K562 (cell line): ENCODE results near the gene MED22. TPM values are rescaled to one million over a fixed set of nuclear protein-coding genes. Genes with fewer than 3 reads are reported as not detected.

Source experiments
- ATAC-seq: fragments of 200-7000 bp; cut with Tn5 transposase; 3 replicates; pipeline ENCODE4 v1.9.1; 2020; ENCODE audit warnings: moderate library complexity
- BruUV-seq: library from RNA; stranded (reverse); fragments of 400-500 nt; replicated peaks from 2 replicates; lab custom pipeline; 2021; lab: Mats Ljungman, UMichigan
- CTCF ChIA-PET: fragments of 300-600 bp; formaldehyde crosslinking; extraction: SDS; loops from one replicate; lab custom pipeline; 2021; ENCODE audit warnings: low intra/inter-chr PET ratio; lab: Yijun Ruan, JAX
- POLR2A ChIA-PET: fragments of 300-600, 350-650 bp; sonication (Branson Sonifier 250); formaldehyde crosslinking; extraction: SDS; loops from one replicate; lab custom pipeline; 2021; ENCODE audit warnings: antibody characterized with exemption, inconsistent platforms; lab: Yijun Ruan, JAX
- DNase-seq, 4 experiments: peaks; one replicate each; pipeline versions ENCODE4 v3.0.0 to v3.0.0-alpha.2; 2011 to 2018; ENCODE audit warnings: low spot score in 3 of 4, mixed read lengths in 3 of 4; ENCODE audit errors: extremely low read depth in 1 of 4
- FAIRE-seq: peaks from 2 replicates; lab custom pipeline; 2011; peaks lifted over from hg19 to GRCh38; lab: Jason Lieb, UNC
- H2AFZ ChIP-seq: 2 replicates; pipeline ENCODE4 v1.6.0; 2011; ENCODE audit warnings: low read depth, low read length, control low read depth, inconsistent platforms
- H3K27ac ChIP-seq: fragments of 200-600 bp; 3 replicates; pipeline ENCODE4 v1.8.0; 2011; ENCODE audit warnings: low read depth, mild to moderate bottlenecking, control low read depth, inconsistent platforms, low read length, moderate library complexity, mixed read lengths; ENCODE audit errors: extremely low read depth
- H3K27me3 ChIP-seq, 2 experiments: fragments of 300-600 bp in 1 of 2; 2 replicates in 1 of 2; 3 replicates in 1 of 2; pipeline versions ENCODE4 v1.6.0 to v1.8.0; 2011; ENCODE audit warnings: inconsistent platforms in 2 of 2, low read length in 2 of 2, mild to moderate bottlenecking in 1 of 2, mixed read lengths in 1 of 2, moderate library complexity in 1 of 2; ENCODE audit not compliant: control insufficient read depth in 2 of 2, insufficient read depth in 2 of 2
- H3K36me3 ChIP-seq: fragments of 300-600 bp; 3 replicates; pipeline ENCODE4 v1.8.0; 2011; ENCODE audit warnings: mild to moderate bottlenecking, low read length, inconsistent platforms; ENCODE audit not compliant: control insufficient read depth, insufficient read depth
- H3K4me1 ChIP-seq, 2 experiments: fragments of 200-600 bp in 1 of 2; replicated peaks in 1 of 2; 2 replicates in 1 of 2; 3 replicates in 1 of 2; pipeline versions ENCODE4 v1.5.1 to v1.8.0; 2011; ENCODE audit warnings: inconsistent platforms in 2 of 2, low read length in 2 of 2, mild to moderate bottlenecking in 1 of 2, mixed read lengths in 1 of 2, moderate library complexity in 1 of 2; ENCODE audit not compliant: control insufficient read depth in 2 of 2, insufficient read depth in 2 of 2
- H3K4me2 ChIP-seq: 2 replicates; pipeline ENCODE4 v1.6.1; 2011; ENCODE audit warnings: low read length, control low read depth, inconsistent platforms, mixed read lengths; ENCODE audit not compliant: insufficient read depth
- H3K4me3 ChIP-seq: fragments of 200-600 bp; sonication (generic), shearing (Covaris generic); 2 replicates; pipeline ENCODE4 v1.5.1; 2016; ENCODE audit warnings: control low read depth, inconsistent platforms
- H3K79me2 ChIP-seq: fragments of 200-600 bp; 3 replicates; pipeline ENCODE4 v1.8.0; 2011; ENCODE audit warnings: low read length, inconsistent platforms; ENCODE audit not compliant: control insufficient read depth, insufficient read depth
- H3K9ac ChIP-seq, 2 experiments: 2 replicates each; pipeline versions ENCODE4 v1.6.0 to v1.6.1; 2011; ENCODE audit warnings: low read depth in 2 of 2, low read length in 2 of 2, control low read depth in 1 of 2, inconsistent platforms in 1 of 2, mild to moderate bottlenecking in 1 of 2, mixed read lengths in 1 of 2; ENCODE audit not compliant: insufficient read depth in 1 of 2
- H3K9me1 ChIP-seq: one replicate; pipeline ENCODE4 v1.6.0; 2011; ENCODE audit warnings: inconsistent platforms, mild to moderate bottlenecking, low read length, moderate library complexity; ENCODE audit not compliant: control insufficient read depth, insufficient read depth
- H3K9me3 ChIP-seq: replicated peaks from 2 replicates; pipeline ENCODE4 v1.5.1; 2011; ENCODE audit warnings: low read depth, low read length, inconsistent platforms; ENCODE audit not compliant: control insufficient read depth, insufficient read depth
- H4K20me1 ChIP-seq: replicated peaks from 2 replicates; pipeline ENCODE4 v1.6.1; 2011; ENCODE audit warnings: low read length, inconsistent platforms, mixed read lengths; ENCODE audit not compliant: control insufficient read depth, insufficient read depth
- FOXA3 ChIP-seq, 2 experiments: fragments of 450-650 bp in 1 of 2; sonication (generic) in 1 of 2; formaldehyde crosslinking; IDR thresholded peaks in 1 of 2; conservative IDR thresholded peaks in 1 of 2; 2 replicates each; pipeline versions ENCODE4 v1.4.0 to v1.8.0; 2020 to 2022; ENCODE audit warnings: mild to moderate bottlenecking in 2 of 2, missing genetic modification reagents in 1 of 2
- FOXK1 ChIP-seq: sonication (generic); formaldehyde crosslinking; IDR thresholded peaks from 2 replicates; pipeline ENCODE4 v1.8.0; 2022; ENCODE audit warnings: missing genetic modification reagents, mild to moderate bottlenecking, borderline replicate concordance
- GTF2E2 ChIP-seq: fragments of 200-800 bp; sonication (Bioruptor generic); IDR thresholded peaks from 2 replicates; pipeline ENCODE4 v1.6.1; 2016; ENCODE audit warnings: missing genetic modification characterization, missing compliant biosample characterization
- IRF2 ChIP-seq: sonication (generic); formaldehyde crosslinking; IDR thresholded peaks from 2 replicates; pipeline ENCODE4 v1.8.1; 2022; ENCODE audit warnings: mild to moderate bottlenecking, missing genetic modification reagents
- KAT2B ChIP-seq: IDR thresholded peaks from one replicate; pipeline ENCODE4 v1.6.1; 2012; ENCODE audit warnings: low read depth, mild to moderate bottlenecking, control low read depth, inconsistent platforms, low read length, moderate library complexity
- MNT ChIP-seq, 2 experiments: fragments of 450-650 bp; conservative IDR thresholded peaks; 2 replicates each; pipeline ENCODE4 v1.6.1; 2017; ENCODE audit warnings: mild to moderate bottlenecking in 2 of 2, moderate library complexity in 2 of 2
- RBFOX2 ChIP-seq: fragments of 200-400 bp; formaldehyde crosslinking; IDR thresholded peaks from 2 replicates; pipeline ENCODE4 v1.6.1; 2017; ENCODE audit warnings: low read depth, mild to moderate bottlenecking, low read length, moderate library complexity
- RUNX1 ChIP-seq: sonication (generic); IDR thresholded peaks from 2 replicates; pipeline ENCODE4 v1.6.1; 2016; ENCODE audit warnings: antibody characterized with exemption, low read depth
- SMAD2 ChIP-seq: fragments of 150-350 bp; IDR thresholded peaks from 2 replicates; pipeline ENCODE4 v1.6.1; 2014; ENCODE audit warnings: low read depth, mild to moderate bottlenecking, low read length
- SMARCE1 ChIP-seq: fragments of 450-650 bp; IDR thresholded peaks from 2 replicates; pipeline ENCODE4 v1.7.1; 2016; ENCODE audit warnings: mild to moderate bottlenecking
- TBP ChIP-seq: optimal IDR thresholded peaks from 2 replicates; pipeline ENCODE3; 2011; ENCODE audit warnings: low read depth, low read length, improper control_type of control experiment
- THAP7 ChIP-seq: fragments of 250-450 bp; sonication (Bioruptor Pico); IDR thresholded peaks from 2 replicates; pipeline ENCODE4 v1.5.0; 2021
- ZKSCAN1 ChIP-seq: fragments of 150-350 bp; IDR thresholded peaks from 2 replicates; pipeline ENCODE4 v1.6.1; 2016; ENCODE audit warnings: low read depth, low read length
- ZNF75A ChIP-seq: fragments of 450-650 bp; formaldehyde crosslinking; IDR thresholded peaks from 2 replicates; pipeline ENCODE4 v1.4.0; 2020; ENCODE audit warnings: mild to moderate bottlenecking
- ZNF766 ChIP-seq: fragments of 200-800 bp; sonication (Bioruptor generic); conservative IDR thresholded peaks from 2 replicates; pipeline ENCODE4 v1.6.1; 2016; ENCODE audit warnings: missing genetic modification characterization, missing compliant biosample characterization
- WGBS: fragments of 100-300 bp; shearing (Covaris generic); methylation state at CpG from one replicate; pipeline ENCODE4 v1.1.6; 2016; ENCODE audit warnings: low coverage, mixed read lengths; ENCODE audit not compliant: insufficient coverage; ENCODE audit errors: missing lambda C conversion rate; 5-methylcytosine and 5-hydroxymethylcytosine counted together
- in situ Hi-C: fragments of 300-500 bp; cut with MboI; formaldehyde crosslinking; loops from 4 replicates; pipeline ENCODE4 v1.15.0; 2018; ENCODE audit warnings: inconsistent platforms, mixed read lengths
- intact Hi-C: fragments of 100-400 bp; cut with micrococcal nuclease; formaldehyde crosslinking; loops from 2 replicates; pipeline ENCODE4 v1.14.2; 2022
- polyA plus RNA-seq, 8 experiments: library from polyadenylated mRNA; depleted of rRNA in 4 of 8; stranded (reverse) in 5 of 8; unstranded in 3 of 8; fragments of >200 nt; fragmentation: Nextera tagmentation in 2 of 8; fragmentation: Illumina TruSeq in 1 of 8; extraction: Ambion mirVana in 2 of 8; extraction: Trizol in 1 of 8; gene quantifications; 2 replicates each; pipeline versions ENCODE4 v1.2.1 to v1.2.3, GENCODE V29; 2011 to 2014; ENCODE audit warnings: inconsistent platforms in 1 of 8, missing spikeins in 1 of 8
- total RNA-seq, 7 experiments: library from RNA; depleted of rRNA in 6 of 7; stranded (reverse); fragments of >200 nt in 6 of 7; fragmentation: Illumina TruSeq in 2 of 7; extraction: Trizol in 2 of 7; gene quantifications; 2 replicates each; pipeline versions ENCODE4 v1.2.1 to v1.2.3, GENCODE V29; 2011 to 2021; ENCODE audit warnings: low replicate concordance in 1 of 7

Gene MED22
- total and polyA plus RNA-seq, 9 of the 15 experiments (the other 6 are each of a cell fraction or from before 2014, with no cell fraction given): 0.73 to 35.6 (median 22.3) TPM

GRCh38 chr9:133351526-133351907 lies 3.6 kb upstream of the MED22 start:
- FAIRE-seq: no peak
- H3K79me2 ChIP-seq: peaks cover 60% of the 10 kb centered on the region
- in situ Hi-C loops: no loop called here
- TF ChIP-seq FOXK1 (CRISPR knock-in tag): no peak
- TF ChIP-seq MNT (conservative IDR thresholded peaks at IDR 0.05): peak in 1 of 2 experiments; percentile 17; a peak in 1 of 4 replicates
- no peak for TF ChIP-seq GTF2E2 (tag)
- 0 out of 2 replicates have a peak, but pooled peaks have one; percentile 4 for TF ChIP-seq RBFOX2
- no peak for TF ChIP-seq FOXA3 (CRISPR knock-in tag; conservative IDR thresholded peaks at IDR 0.05 in 1 of 2, IDR thresholded peaks at IDR 0.05 in 1 of 2)
- TF ChIP-seq THAP7 (CRISPR knock-in tag): no peak
- TF ChIP-seq KAT2B: no peak
- TF ChIP-seq ZKSCAN1: no peak
- TF ChIP-seq TBP: no peak
- TF ChIP-seq SMAD2: no peak
- no peak for TF ChIP-seq ZNF75A
- no peak for TF ChIP-seq IRF2 (CRISPR knock-in tag)
- TF ChIP-seq SMARCE1: no peak
- no peak for TF ChIP-seq ZNF766
- no peak for TF ChIP-seq RUNX1
- H3K9me1 ChIP-seq: peaks cover 3% of the 10 kb centered on the region
- DNase-seq: no peak
- ChIA-PET POLR2A (interaction anchor here (0.8 to 7.4 kb wide), 12 partner anchors 8 to 190 kb away, joined by 3 to 33 read pairs (median 5); partner anchors contain the start of gene STKLD1), CTCF (no interaction called here)
- H2AFZ ChIP-seq: no peak overlapping the region
- no peaks in the 10 kb centered on the region for H3K9me3 ChIP-seq
- WGBS: 92% methylated on average over 3 of the region's 3 CpGs
- no peak overlapping the region for H3K4me3 ChIP-seq
- no peaks in the 10 kb centered on the region for H3K27me3 ChIP-seq
- H3K9ac ChIP-seq: no peak overlapping the region
- intact Hi-C loops: no loop called here
- H3K4me2 ChIP-seq: peak overlapping the region; percentile 3; the same call in 1 of the 2 replicates
- peaks cover 13 to 30% of the 10 kb centered on the region in 2 experiments; a peak in 4 of 5 replicates for H3K4me1 ChIP-seq
- no TSS peak for BruUV-seq
- peak overlapping the region; percentile 34; the same call in 1 of the 3 replicates for H3K27ac ChIP-seq
- H3K36me3 ChIP-seq: peaks cover 57% of the 10 kb centered on the region
- H4K20me1 ChIP-seq: peaks cover 30% of the 10 kb centered on the region
- no peak for ATAC-seq
